ENCODE data around the gene DIS3L2. TPM values are rescaled to one million over a fixed set of nuclear protein-coding genes. Genes with fewer than 3 reads are reported as not detected.
A peak's percentile ranks its signal among the peaks of the same experiment; 100 is the strongest.

The DIS3L2 gene
- total and polyA plus RNA-seq, 12 donors: 20.0 to 54.7 (median 30.5) TPM

GRCh38 chr2:232292395-232293154, 331.1 kb downstream of the DIS3L2 start:
- Histone ChIP-seq H3K4me1 (replicated peaks in 1 of 2) (no peaks in the 10 kb centered on the region), H3K36me3 (replicated peaks in 1 of 2) (no peaks in the 10 kb centered on the region), H3K4me3 (no peak overlapping the region), H3K27me3 (no peaks in the 10 kb centered on the region), H3K9me3 (replicated peaks in 1 of 3) (no peaks in the 10 kb centered on the region), H3K27ac (no peak overlapping the region)
- no peak for TF ChIP-seq POLR2A (IDR thresholded peaks at IDR 0.05)
- TF ChIP-seq CTCF (IDR thresholded peaks at IDR 0.05): peak in 5 of 6 experiments; percentile 30 to 59 (median 50)
- 73 to 89% (median 87%) methylated on average over 6 to 9 of the region's 9 CpGs for WGBS, 4 donors
- peak in 6 of 7 donors; percentile 36 to 73 (median 59) for DNase-seq
- intact Hi-C loops (cut with DNase I): no loop called here

GRCh38 chr2:232293191-232293590, 331.7 kb downstream of the DIS3L2 start:
- Histone ChIP-seq H3K4me1 (replicated peaks in 1 of 2) (no peaks in the 10 kb centered on the region), H3K27me3 (no peaks in the 10 kb centered on the region), H3K9me3 (replicated peaks in 1 of 3) (no peaks in the 10 kb centered on the region), H3K36me3 (replicated peaks in 1 of 2) (no peaks in the 10 kb centered on the region), H3K27ac (no peak overlapping the region), H3K4me3 (no peak overlapping the region)
- DNase-seq: no peak
- WGBS, 4 donors: 89 to 92% (median 92%) methylated on average over 6 of the region's 6 CpGs
- TF ChIP-seq POLR2A (IDR thresholded peaks at IDR 0.05) (no peak), CTCF (IDR thresholded peaks at IDR 0.05) (no peak)
- intact Hi-C loops (cut with DNase I): no loop called here

DNA sequence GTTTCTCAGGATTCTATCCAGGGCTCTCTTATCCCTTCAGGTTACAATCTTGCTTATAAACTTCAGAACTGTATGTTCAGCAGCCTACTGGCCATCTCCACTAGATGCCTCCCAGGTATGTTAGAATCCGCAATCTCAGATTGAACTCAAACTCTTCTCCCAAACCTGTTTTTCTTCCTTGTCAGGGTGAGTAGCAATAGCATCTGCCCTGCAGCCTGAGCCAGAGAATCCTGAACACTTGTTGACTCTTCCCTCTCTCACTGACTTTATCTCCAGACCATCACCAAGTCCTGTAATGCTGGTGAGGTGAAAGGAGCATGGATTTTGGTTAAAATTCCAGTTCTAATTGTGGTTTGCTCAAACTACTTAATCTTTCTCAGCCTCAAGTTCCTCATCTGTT, 334.5 kb downstream of the DIS3L2 start:
- intact Hi-C loops (cut with DNase I): no loop called here
- Histone ChIP-seq H3K27ac (no peak overlapping the region), H3K4me1 (replicated peaks in 1 of 2) (no peaks in the 10 kb centered on the region), H3K36me3 (replicated peaks in 1 of 2) (no peaks in the 10 kb centered on the region), H3K27me3 (no peaks in the 10 kb centered on the region), H3K9me3 (replicated peaks in 1 of 3) (no peaks in the 10 kb centered on the region), H3K4me3 (no peak overlapping the region)
- TF ChIP-seq CTCF (IDR thresholded peaks at IDR 0.05) (no peak), POLR2A (IDR thresholded peaks at IDR 0.05) (no peak)
- 93 to 100% (median 100%) methylated on average over 1 of the region's 1 CpG for WGBS, 4 donors
- no peak for DNase-seq

DNA sequence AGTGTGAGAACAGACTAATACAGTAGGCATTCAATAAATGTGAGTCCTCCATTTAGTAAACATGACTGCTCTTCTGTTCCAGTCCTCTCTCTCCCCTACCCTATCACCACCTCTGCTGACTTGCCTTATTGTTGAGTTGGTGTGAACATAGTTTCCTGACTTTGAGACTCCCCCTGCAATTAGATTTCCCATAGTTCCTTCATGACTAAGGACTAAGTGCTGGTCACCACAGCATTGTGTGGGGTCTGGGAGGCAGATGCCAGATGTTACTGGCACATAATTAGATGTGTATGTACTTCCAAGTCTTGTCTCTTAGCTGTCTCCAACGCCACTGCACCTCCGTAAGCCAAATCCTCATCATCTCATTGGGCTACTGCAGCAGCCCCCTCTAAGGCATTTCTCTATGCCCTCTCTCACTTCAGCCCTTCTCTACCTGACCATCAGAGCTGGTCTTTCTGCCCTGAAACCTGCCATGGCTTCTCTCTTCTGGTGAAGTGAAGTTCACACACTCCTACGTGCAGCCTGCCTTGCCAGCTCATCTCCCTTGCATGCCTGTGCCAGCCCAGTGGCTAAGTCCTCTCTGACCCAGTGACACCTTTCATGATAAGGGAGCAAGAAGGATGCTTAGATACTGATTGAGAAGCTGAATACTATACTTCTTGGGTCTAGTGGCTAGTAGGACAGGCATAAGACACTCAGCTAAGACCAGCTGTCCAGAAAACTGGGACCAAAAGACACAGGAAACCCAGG, 335.4 kb downstream of the DIS3L2 start:
- DNase-seq: no peak
- TF ChIP-seq CTCF (IDR thresholded peaks at IDR 0.05) (no peak), POLR2A (IDR thresholded peaks at IDR 0.05) (no peak)
- Histone ChIP-seq H3K27ac (no peak overlapping the region), H3K36me3 (replicated peaks in 1 of 2) (no peaks in the 10 kb centered on the region), H3K4me1 (replicated peaks in 1 of 2) (no peaks in the 10 kb centered on the region), H3K27me3 (no peaks in the 10 kb centered on the region), H3K4me3 (no peak overlapping the region), H3K9me3 (replicated peaks in 1 of 3) (no peaks in the 10 kb centered on the region)
- intact Hi-C loops (cut with DNase I): no loop called here
- 94 to 98% (median 96%) methylated on average over 3 of the region's 3 CpGs for WGBS, 4 donors
